Ammon's horn (tissue), 1 donor: ENCODE measurements around the gene CDC42SE2.

Source experiments
- DNase-seq: peaks from one replicate; pipeline ENCODE4 v3.0.0-alpha.2; 2016; ENCODE audit warnings: low spot score

The CDC42SE2 gene

DNA sequence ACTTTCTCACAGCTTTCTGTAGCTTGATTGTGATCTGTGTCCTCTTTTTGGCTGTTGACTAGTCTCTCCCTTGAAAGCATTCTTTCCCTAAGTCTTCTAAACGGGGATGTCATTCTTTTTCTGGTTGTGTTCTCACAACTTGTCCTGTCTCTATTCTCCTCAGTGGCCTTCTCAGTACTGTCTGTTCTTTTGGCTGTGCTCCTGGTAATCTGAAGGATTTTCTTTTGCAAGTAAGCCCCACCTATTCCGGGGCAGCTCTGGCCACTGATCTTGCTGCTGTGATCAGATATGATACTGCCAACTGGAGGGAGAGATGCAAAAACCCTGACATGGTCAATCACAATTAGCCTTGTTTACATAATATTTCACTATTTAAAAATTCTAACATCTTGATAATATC, 172.2 kb downstream of the CDC42SE2 start:
- DNase-seq = peak; percentile 39

GRCh38 chr5:131441184-131441583, 177.3 kb downstream of the CDC42SE2 start:
- DNase-seq = no peak
